ENCODE results near the gene NCEH1.
"Not testable (repeated sequence)": the region's sequence is repeated elsewhere in the genome, so short reads cannot be mapped to it uniquely, and the experiment has no call there.

NCEH1 gene

GRCh38 chr3:172675441-172676193 is 35.2 kb downstream of the NCEH1 start:
- no peak for DNase-seq

GRCh38 chr3:172673210-172673679 is 37.6 kb downstream of the NCEH1 start:
- DNase-seq: peak; percentile 64 to 71

GRCh38 chr3:172669021-172669420 is 41.8 kb downstream of the NCEH1 start:
- no peak for DNase-seq

GRCh38 chr3:172666873-172667694 is 43.8 kb downstream of the NCEH1 start:
- peak; percentile 76 to 83 for DNase-seq

GRCh38 chr3:172666181-172666872 is 44.5 kb downstream of the NCEH1 start:
- DNase-seq: no peak

GRCh38 chr3:172665510-172665909 is 45.4 kb downstream of the NCEH1 start:
- not testable (repeated sequence) for DNase-seq

GRCh38 chr3:172660421-172660820 is 50.4 kb downstream of the NCEH1 start:
- not testable (repeated sequence) for DNase-seq

GRCh38 chr3:172659246-172660002 is 51.4 kb downstream of the NCEH1 start:
- DNase-seq: no peak

- DNase-seq: no peak
Measured at GRCh38 chr3:172658344-172659245, 52.3 kb downstream of the NCEH1 start.

GRCh38 chr3:172656602-172657001 is 54.3 kb downstream of the NCEH1 start:
- DNase-seq: no peak

GRCh38 chr3:172655388-172655787 is 55.5 kb downstream of the NCEH1 start:
- no peak for DNase-seq

GRCh38 chr3:172654470-172654869 is 56.4 kb downstream of the NCEH1 start:
- DNase-seq: no peak

GRCh38 chr3:172653004-172653572 is 57.8 kb downstream of the NCEH1 start:
- no peak for DNase-seq

- DNase-seq: no peak
Measured at GRCh38 chr3:172651936-172652625, 58.8 kb downstream of the NCEH1 start.

- DNase-seq: no peak
Measured at GRCh38 chr3:172649987-172650386, 60.9 kb downstream of the NCEH1 start.

- DNase-seq: no peak
Measured at GRCh38 chr3:172648747-172649146, 62.1 kb downstream of the NCEH1 start.

- DNase-seq: no peak
Measured at GRCh38 chr3:172647823-172648222, 63.0 kb downstream of the NCEH1 start.

- DNase-seq: no peak
Measured at GRCh38 chr3:172647080-172647479, 63.8 kb downstream of the NCEH1 start.

- no peak for DNase-seq
Measured at GRCh38 chr3:172646439-172647015, 64.3 kb downstream of the NCEH1 start.

- DNase-seq: no peak
Measured at GRCh38 chr3:172644258-172644657, 66.6 kb downstream of the NCEH1 start.
